ENCODE results near the gene KLF12. TPM values are rescaled to one million over a fixed set of nuclear protein-coding genes. Genes with fewer than 3 reads are reported as not detected.
A peak's percentile ranks its signal among the peaks of the same experiment; 100 is the strongest.

The KLF12 gene
- total and polyA plus RNA-seq, 2 experiments from 2014 or later: 5.1 to 13.9 TPM

DNA sequence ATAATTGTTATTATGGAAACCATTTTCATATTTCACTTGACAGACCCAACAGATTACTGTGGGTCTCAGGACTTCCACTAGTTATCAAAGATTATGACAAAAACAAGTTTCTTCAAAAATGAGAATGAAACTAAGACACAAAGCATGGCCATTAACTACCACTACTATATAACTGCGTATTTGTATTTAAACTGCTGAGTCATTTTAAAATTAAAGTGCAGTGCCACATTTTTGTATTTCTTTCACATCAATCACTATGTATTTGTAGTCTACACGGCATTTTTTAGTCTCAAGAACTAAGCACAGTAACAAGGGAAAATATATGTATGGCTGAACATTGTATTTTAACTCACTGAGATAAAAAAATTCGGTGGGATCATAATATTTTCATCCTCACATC, 10.1 kb upstream of the KLF12 start:
- no peaks in the 10 kb centered on the region for H3K9me3 ChIP-seq (ENCODE audit: low read depth)
- H3K79me2 ChIP-seq: no peaks in the 10 kb centered on the region
- H3K27me3 ChIP-seq: no peaks in the 10 kb centered on the region
- H3K4me3 ChIP-seq: no peak overlapping the region
- no peak overlapping the region for H3K4me2 ChIP-seq
- no peak overlapping the region for H3K27ac ChIP-seq
- DNase-seq (ENCODE audit: low spot score): no peak
- WGBS (ENCODE audit: low lambda C conversion rate, missing lambda C conversion rate): 79% methylated on average over 3 of the region's 3 CpGs
- H3K36me3 ChIP-seq (replicated peaks; ENCODE audit: insufficient read depth, low read depth): no peaks in the 10 kb centered on the region
- peaks cover 6% of the 10 kb centered on the region for H3K4me1 ChIP-seq (ENCODE audit: insufficient read depth)
- no peak overlapping the region for H2AFZ ChIP-seq
- no peaks in the 10 kb centered on the region for H4K20me1 ChIP-seq (ENCODE audit: insufficient read depth, poor library complexity, severe bottlenecking)
- H3K9me2 ChIP-seq (replicated peaks; ENCODE audit: insufficient read depth): no peaks in the 10 kb centered on the region
- no peak for TF ChIP-seq EZH2phosphoT487 (IDR thresholded peaks at IDR 0.05; ENCODE audit: low read depth, severe bottlenecking, unreplicated experiment)
- TF ChIP-seq EZH2 (IDR thresholded peaks at IDR 0.05; ENCODE audit: borderline replicate concordance): no peak

DNA sequence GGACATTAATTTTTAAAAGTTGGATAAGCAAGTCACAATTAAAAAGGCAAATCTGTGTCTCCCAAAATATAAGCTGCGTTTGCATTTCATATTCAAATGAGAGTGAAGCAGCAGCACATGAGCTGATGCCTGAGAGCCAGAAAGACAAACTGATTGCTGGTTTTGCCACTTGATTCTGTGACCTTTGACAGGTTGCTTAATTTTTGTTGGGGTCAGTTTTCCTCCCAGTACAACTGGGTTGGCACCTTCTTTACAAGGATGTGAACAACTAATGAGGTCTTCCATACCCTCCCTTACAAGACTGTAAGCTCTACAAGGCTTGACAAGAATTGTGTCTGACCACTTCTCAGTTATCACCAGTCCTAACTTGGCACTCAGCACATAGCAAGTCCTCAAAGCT, 8.1 kb upstream of the KLF12 start:
- DNase-seq (ENCODE audit: low spot score): no peak
- Histone ChIP-seq H3K4me2 (no peak overlapping the region), H4K20me1 (ENCODE audit: insufficient read depth, poor library complexity, severe bottlenecking) (no peaks in the 10 kb centered on the region), H2AFZ (no peak overlapping the region), H3K27me3 (no peaks in the 10 kb centered on the region), H3K9me3 (ENCODE audit: low read depth) (no peaks in the 10 kb centered on the region), H3K36me3 (replicated peaks; ENCODE audit: insufficient read depth, low read depth) (no peaks in the 10 kb centered on the region), H3K27ac (no peak overlapping the region), H3K79me2 (no peaks in the 10 kb centered on the region), H3K9me2 (replicated peaks; ENCODE audit: insufficient read depth) (no peaks in the 10 kb centered on the region), H3K4me3 (no peak overlapping the region), H3K4me1 (ENCODE audit: insufficient read depth) (peaks cover 6% of the 10 kb centered on the region)
- TF ChIP-seq EZH2phosphoT487 (IDR thresholded peaks at IDR 0.05; ENCODE audit: low read depth, severe bottlenecking, unreplicated experiment) (no peak), EZH2 (IDR thresholded peaks at IDR 0.05; ENCODE audit: borderline replicate concordance) (no peak)
- TF ChIP-seq, protein P1, sequence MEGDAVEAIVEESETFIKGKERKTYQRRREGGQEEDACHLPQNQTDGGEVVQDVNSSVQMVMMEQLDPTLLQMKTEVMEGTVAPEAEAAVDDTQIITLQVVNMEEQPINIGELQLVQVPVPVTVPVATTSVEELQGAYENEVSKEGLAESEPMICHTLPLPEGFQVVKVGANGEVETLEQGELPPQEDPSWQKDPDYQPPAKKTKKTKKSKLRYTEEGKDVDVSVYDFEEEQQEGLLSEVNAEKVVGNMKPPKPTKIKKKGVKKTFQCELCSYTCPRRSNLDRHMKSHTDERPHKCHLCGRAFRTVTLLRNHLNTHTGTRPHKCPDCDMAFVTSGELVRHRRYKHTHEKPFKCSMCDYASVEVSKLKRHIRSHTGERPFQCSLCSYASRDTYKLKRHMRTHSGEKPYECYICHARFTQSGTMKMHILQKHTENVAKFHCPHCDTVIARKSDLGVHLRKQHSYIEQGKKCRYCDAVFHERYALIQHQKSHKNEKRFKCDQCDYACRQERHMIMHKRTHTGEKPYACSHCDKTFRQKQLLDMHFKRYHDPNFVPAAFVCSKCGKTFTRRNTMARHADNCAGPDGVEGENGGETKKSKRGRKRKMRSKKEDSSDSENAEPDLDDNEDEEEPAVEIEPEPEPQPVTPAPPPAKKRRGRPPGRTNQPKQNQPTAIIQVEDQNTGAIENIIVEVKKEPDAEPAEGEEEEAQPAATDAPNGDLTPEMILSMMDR (IDR thresholded peaks at IDR 0.05; ENCODE audit: poor library complexity): no peak
- WGBS (ENCODE audit: low lambda C conversion rate, missing lambda C conversion rate): 92% methylated on average over 1 of the region's 1 CpG

DNA sequence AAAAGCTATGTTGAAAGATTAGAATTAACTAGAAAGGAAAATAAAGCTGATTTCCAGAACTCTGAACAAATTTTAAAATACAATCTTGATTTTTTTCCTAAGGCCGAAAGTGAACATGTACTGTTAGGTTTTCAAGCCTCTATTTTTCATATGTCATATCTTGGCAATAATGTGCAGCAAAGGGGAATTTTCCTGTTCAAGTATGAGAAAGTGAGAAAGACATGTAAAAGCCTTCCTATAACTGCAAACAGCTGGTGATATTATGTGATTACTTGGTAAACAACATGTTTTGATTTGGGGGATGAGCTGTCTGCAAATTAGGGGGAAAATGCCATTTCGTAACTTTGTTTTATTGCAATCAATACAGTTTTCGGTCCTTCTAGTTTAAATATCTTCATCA, 4.0 kb upstream of the KLF12 start:
- no peak overlapping the region for H3K4me3 ChIP-seq
- no peak overlapping the region for H3K27ac ChIP-seq
- TF ChIP-seq EZH2phosphoT487 (IDR thresholded peaks at IDR 0.05; ENCODE audit: low read depth, severe bottlenecking, unreplicated experiment): no peak
- TF ChIP-seq, protein P1 (IDR thresholded peaks at IDR 0.05; ENCODE audit: poor library complexity): no peak
- no peaks in the 10 kb centered on the region for H3K79me2 ChIP-seq
- H3K9me3 ChIP-seq (ENCODE audit: low read depth): no peaks in the 10 kb centered on the region
- H3K36me3 ChIP-seq (replicated peaks; ENCODE audit: insufficient read depth, low read depth): no peaks in the 10 kb centered on the region
- DNase-seq (ENCODE audit: low spot score): no peak
- no peaks in the 10 kb centered on the region for H3K27me3 ChIP-seq
- 98% methylated on average over 3 of the region's 3 CpGs for WGBS (ENCODE audit: low lambda C conversion rate, missing lambda C conversion rate)
- peaks cover 7% of the 10 kb centered on the region for H3K4me1 ChIP-seq (ENCODE audit: insufficient read depth)
- no peaks in the 10 kb centered on the region for H3K9me2 ChIP-seq (replicated peaks; ENCODE audit: insufficient read depth)
- no peak overlapping the region for H3K4me2 ChIP-seq
- no peak overlapping the region for H2AFZ ChIP-seq
- H4K20me1 ChIP-seq (ENCODE audit: insufficient read depth, poor library complexity, severe bottlenecking): no peaks in the 10 kb centered on the region

DNA sequence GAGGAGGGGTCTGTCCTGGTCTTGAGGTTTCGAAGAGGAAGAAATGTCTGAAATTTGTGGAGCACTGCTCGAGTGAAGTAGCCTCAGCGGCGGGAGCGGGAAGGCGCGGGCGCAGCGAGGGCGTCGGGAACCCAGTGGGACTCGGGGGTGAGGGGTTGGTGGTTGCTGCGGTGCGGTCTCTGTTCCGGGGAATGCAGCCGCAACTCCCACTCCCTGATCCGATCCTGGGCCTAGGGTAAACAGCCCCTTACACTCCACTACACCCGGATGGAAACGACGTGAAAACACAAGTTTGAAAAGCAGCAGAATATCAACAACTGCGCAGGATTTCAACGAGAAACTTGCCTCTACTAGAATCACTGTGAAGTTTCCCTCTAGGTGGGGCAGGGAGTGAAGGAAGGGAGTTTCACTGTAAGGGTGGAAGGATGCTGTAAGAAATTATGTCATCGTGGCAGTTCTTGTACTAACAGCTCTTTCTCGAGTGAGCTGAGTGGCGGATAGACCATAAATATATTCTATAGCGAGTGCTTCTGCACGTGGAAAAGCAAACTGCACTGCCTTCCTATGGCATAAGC, 2.0 kb upstream of the KLF12 start:
- Histone ChIP-seq H3K4me1 (ENCODE audit: insufficient read depth) (peaks cover 9% of the 10 kb centered on the region), H4K20me1 (ENCODE audit: insufficient read depth, poor library complexity, severe bottlenecking) (no peaks in the 10 kb centered on the region), H3K4me2 (peak overlapping the region; percentile 95), H2AFZ (peak overlapping the region; percentile 95), H3K79me2 (peaks cover 13% of the 10 kb centered on the region), H3K4me3 (peak overlapping the region; percentile 93), H3K27me3 (no peaks in the 10 kb centered on the region), H3K36me3 (replicated peaks; ENCODE audit: insufficient read depth, low read depth) (no peaks in the 10 kb centered on the region), H3K9me3 (ENCODE audit: low read depth) (no peaks in the 10 kb centered on the region), H3K9me2 (replicated peaks; ENCODE audit: insufficient read depth) (no peaks in the 10 kb centered on the region), H3K27ac (peak overlapping the region; percentile 98)
- peak; percentile 58 for DNase-seq (ENCODE audit: low spot score)
- WGBS (ENCODE audit: low lambda C conversion rate, missing lambda C conversion rate): 1% methylated on average over 27 of the region's 27 CpGs
- TF ChIP-seq, protein P1 (IDR thresholded peaks at IDR 0.05; ENCODE audit: poor library complexity): no peak
